Dedifferentiated amniotic fluid mesenchymal stem cell (primary cell): Measurements from ENCODE around the gene PSTPIP1.

Experiments used
- DNase-seq: peaks from one replicate; pipeline ENCODE4 v3.0.0-alpha.2; 2016; ENCODE audit errors: extremely low spot score

Gene PSTPIP1

DNA sequence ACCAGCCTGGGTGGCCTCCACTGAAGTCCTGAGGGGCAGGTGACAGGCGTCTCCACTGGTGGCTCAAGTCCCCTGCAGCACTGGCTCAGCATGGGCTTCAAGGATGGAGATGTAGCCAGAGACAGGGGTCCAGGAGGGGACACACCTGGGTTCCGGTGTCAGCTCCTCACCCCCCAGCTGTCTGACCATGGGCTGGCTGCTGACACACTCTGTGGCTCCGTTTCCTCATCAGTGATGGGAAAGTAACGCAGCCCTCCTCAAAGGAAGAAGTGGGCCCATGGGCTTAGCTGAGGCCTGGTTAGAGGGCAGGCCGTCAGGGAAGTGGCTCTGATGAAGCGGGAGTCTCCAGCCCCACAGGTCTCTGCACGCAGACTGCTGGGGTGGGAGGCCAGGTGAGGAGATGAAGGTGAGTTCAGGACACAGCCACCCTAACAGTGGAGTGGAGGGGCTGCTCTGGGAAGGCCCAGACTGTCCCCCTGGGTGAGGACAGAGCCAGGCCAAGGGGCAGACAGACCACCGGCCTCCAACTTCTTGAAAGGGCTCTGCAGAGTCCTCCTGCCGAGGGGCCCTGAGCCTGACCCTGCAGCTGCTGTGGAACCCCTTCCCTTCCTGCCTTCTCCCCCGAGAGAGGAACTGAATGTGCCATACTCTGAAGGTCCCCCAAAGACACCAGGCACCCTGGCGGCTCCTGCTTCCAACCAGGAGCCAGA lies 24.0 kb downstream of the PSTPIP1 start:
- no peak for DNase-seq

DNA sequence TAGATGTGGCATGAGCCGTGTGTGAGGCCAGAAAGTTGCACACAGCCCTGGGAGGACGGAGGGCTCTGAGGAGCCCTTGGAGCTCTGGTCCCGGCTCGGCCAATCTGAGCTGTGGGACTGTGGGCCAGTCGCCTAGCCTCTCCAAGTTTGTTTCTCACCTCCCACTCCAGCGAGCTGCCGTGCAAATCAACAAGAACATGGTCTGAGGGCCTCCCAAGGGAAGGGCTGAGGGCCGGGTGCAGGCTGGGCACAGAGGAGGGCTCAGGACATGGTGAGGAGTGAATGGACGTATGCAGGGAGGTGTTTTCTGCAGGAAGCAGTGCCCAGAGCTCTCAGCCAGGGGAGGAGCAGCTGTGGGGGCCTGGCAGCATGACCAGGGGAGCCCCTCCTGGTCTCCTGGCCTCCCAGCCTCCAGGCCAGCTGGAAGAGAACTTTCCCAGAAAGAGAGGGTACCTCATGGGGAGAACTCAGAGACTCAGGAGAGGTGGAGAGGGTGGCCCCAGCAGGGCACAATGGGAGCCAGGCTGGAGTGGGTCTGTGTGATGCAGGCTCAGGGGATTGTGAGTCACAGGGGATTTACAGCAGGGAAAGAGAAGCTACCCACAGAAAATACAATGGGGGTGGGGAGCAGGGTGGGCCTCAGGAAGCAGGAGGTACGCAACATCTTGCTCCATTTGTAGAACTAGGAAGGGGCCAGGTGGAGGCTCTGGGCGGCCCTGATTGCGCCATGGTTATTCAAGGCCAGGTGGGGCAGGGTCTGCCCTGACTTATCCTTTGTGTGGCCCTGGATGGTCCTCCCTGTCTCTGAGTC lies 24.8 kb downstream of the PSTPIP1 start:
- DNase-seq, result no peak

DNA sequence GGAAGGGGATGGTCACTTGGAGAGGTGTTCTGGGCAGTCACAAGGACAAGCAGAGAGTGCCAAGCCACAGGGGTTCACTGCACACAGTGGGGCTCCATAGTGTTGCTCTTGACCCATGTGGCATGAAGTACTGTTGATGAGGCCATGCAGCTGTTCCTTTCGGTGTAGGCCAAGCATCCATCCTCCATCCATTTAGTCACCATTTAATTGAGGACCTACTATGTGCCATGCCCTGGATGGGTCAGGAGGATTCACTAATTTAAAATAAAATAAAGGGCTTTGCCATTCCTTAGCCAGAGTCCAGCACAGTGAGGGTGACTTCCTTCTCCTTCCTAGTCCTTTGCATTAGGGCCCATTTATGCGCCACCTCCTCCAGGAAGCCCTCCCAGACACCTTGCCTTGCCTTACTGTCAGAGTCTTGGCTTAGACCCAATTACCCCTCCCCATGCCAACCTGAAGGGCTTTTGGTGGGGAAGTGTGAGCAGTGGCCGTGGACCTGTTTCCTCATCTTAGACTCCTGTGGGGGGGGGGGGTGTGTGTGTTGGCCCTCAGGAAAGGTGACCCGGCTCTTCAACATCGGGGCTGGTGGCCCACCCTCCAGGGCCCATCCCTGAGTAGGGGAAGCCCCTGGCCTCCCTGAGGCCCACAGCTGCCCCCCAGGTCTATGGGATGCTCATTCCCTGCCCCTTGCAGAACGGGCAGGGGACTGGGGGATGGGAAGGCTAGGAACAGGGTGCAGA lies 25.6 kb downstream of the PSTPIP1 start:
- no peak for DNase-seq

DNA sequence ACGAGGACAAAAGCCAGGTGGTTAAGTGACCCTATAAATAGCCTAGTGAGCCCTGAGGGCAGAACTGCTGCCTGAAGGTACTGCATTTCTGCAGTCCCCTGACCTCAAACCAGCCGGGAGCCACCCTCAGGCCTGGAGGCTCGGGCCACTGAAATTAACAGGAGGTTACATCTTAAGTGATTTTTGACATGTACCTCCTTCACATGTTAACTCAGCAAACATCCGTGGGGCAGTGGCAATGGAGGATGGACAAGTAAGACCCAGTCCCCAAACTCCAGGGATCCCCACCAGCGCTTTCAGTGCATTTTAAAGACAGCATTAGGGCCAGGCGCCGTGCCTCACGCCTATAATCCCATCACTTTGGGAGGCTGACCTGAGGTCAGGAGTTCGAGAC lies 26.2 kb downstream of the PSTPIP1 start:
- DNase-seq, result no peak

DNA sequence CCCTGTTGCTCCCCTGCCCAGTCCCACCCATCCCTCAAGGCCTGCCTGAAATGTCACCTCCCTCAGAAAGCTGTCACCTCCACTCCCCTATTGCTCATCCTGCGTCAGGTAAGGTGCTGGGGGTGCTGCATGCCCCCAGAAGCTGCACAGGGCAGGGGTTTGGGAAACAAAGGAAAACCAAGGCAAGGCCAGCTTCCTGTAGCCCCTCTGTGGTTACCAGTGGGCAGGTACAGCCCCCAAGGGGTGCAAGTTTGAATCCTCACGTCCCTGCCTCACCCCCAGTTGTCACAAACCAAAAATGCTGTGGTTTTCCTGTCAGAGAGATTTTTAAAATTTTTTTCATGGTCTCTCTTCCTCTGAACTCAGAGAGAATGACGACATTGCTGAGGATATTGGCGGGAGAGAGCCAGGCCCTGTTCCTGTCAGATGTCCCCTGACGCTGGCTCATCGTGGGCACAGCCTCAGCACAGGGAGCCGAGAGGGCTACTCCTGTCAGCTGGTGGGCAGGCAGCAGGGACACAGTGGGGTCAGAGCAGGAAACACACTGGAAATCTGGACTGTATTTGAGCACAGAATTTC lies 27.0 kb downstream of the PSTPIP1 start:
- peak; percentile 41 for DNase-seq

DNA sequence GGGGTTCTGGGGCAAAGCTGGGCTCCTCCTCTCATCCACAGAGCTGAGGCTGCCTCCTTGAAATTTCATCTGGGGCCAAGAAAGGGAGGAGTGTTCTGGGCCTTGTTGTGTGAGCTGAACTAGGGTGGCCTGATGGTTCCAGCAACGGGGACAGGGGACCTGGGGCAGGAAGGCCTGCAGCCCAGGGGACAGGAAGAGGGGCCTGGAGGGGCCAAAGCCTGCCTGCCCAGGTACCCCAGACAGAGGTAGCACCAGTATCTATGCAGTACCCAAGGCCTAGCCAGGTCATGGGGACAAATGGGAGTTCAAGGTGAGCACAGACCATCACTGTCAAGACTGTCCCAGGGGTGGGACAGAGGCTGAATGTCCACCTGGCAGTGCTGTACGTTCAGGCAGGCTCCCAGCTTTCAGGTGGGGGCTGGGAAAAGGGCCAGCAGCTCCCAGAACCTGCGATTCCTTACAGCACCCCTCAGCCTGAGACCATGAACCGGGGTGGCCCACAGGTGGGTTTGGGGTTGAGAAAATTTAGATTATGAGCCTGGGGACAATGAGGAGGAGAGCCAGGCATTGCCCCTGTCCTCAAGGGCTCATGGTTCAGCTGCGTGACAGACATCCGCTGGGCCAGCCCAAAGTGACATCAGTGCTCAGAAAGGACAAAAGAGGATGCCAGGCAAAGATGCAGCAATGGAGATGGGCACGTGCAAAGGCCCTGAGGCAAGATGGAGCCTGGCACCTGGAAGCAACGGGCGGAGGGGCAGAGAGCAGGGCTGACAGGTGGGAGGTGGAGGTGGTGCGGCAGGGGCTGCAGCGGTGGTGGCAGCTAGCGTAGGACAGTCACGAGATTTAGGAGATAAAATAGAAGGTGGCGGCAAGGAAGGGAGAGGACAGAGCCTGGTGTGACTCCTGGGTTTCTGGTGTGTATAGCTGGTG lies 28.0 kb downstream of the PSTPIP1 start:
- no peak for DNase-seq

DNA sequence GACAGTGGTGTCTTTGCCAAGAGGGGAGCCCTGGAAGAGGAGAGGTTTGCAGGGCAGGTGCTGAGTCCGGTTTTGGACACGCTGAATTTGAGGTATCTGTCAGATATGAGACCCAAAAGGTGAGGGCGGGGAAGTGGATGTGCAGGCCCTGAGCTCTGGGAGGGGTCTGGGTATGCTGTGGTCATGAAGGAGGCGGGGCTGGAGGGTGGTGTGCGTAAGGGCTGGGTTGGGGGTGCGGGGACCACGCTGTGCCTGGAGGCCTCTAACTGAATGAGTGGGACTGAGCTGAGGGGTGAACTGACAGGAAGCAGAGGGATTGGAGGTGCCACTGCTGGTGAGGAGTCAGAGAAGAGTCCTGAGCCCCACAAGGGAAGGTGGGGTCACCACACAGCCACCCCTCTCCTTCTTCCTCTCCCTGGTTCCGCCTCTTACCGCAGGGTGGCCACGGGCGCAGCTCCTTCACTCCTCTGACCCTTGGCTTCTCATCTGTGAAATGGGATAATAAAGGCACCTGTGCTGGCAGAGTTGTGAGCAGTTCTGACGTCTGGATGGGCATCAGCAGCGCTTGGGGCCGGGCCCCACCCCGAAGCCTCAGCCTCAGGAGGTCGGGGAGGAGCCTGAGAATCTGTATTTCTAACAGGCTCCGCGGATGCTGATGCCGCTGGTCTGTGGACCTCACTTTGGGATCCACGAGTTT lies 28.8 kb downstream of the PSTPIP1 start:
- no peak for DNase-seq

DNA sequence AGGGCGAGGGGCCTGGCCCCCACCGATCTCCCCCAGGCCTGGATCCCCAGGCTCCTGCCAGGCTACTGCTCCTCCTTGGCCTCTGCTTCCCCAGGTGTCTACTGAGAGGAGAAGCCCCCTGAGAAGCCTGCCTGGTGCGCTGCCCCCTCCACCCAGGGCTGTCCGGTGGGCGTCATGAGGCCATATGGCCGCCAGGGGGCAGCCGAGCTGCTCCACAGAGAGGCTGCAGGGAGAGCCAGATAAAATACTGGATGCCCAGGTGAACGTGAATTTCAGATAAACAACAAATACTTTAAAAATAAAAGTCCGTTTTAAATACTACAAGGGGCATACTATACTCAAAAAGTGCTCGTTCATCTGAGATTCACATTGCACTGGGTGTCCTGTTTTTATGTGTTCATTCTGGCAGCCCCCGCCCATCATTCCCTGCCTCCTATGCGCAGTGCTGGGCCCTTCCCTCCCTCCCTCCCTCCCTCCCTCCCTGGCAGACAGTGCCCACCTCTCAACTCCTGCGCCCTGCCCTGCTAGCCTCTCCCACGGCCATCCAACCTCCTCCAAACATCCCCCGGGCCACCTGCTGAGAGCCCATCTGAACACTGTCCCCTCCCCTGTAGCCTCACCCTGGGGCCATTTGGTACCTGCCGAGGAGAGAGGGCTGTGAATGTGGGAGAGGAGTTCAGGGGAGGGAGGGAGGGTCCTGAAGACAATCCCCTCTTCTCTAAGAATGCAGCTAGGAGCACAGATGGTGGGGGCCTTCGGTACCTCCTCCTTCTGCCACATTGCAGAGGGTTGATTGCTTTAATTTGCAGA lies 29.6 kb downstream of the PSTPIP1 start:
- DNase-seq, result no peak

DNA sequence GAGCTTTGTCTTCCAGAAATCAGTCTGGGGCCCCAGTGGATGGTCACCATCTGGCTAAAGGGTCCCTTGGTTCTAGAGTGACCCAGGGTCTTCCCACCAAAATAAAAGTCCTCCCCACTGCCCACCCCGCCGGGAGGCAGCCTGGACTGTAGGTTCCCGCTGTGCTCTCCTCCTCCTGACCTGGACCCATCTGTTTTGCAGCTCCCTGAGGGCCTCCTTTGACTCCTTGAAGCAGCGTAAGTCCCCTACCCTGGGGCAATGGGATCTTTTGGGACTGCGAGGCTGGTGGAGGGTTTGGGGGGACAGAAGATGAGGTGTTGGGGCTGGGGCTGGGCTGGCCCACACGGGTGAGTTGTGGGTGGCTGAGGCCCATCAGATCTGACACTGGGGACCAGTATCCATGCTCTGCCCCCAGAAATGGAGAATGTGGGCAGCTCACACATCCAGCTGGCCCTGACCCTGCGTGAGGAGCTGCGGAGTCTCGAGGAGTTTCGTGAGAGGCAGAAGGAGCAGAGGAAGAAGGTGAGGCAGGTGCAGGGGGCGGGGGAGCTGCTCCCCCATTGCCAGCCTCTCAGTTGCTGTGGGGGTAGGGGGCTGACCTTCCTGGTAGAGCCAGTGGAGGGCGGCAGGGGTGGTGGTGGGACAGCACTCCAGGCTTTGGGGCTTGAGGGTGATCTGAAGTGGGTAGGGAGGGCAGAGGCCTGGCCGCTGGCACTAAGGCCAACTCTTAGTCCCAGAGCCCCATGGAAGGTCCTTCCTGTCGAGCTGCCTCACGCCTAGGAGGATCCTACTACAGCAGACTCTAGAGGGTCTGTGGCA lies 30.4 kb downstream of the PSTPIP1 start:
- no peak for DNase-seq

DNA sequence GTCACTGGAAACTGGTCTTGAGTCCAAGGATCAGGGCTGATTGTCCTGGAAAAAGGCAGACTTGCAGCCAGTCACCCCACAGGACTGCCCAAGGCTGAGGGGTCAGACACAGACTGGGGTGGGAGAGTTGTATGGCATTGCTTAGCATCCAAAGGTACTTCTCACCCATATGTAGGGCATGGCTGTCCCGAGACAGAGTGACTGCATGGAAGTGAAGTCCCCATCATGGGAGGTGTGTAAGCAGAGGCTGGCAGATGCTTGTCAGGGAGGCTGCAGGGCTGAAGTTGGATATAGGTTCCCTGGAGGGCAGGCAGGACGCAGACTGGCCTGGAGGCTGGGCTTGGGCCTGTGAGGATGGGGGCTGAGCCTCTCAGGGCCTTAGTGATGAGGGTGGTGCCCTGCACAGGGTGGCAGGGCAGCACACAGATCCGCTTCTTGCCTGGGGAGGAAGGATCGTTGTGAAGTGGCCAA lies 31.1 kb downstream of the PSTPIP1 start:
- no peak for DNase-seq

DNA sequence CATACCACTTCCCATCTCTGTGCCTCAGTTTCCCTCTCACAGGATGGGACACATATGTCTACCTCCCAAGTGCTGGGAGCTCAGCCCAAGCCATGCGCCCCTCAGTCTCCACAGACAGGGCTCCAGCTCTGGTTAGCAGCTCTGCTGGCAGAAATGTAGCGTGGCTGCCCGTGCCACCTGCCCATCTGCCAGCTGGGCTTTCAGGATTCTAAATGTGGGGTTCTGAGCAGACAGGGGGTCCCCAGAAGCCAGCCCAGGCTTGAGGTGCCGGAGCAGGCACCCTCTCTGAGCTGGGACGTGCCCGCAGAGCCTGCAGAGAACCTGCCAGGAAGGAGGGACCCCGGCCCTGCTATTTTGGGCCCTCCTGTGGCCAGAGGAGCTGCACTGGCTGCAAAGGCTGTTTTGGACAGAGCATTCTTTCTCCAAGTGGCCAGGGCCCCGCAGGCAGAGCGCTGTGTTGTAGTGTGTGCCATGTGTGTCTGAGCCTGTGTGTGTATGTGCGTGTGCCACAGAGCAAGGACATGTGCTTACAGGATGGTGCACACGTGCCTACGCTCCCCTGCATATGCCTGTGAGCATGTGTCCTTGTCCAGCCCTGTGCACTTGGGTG lies 31.7 kb downstream of the PSTPIP1 start:
- DNase-seq, result no peak

DNA sequence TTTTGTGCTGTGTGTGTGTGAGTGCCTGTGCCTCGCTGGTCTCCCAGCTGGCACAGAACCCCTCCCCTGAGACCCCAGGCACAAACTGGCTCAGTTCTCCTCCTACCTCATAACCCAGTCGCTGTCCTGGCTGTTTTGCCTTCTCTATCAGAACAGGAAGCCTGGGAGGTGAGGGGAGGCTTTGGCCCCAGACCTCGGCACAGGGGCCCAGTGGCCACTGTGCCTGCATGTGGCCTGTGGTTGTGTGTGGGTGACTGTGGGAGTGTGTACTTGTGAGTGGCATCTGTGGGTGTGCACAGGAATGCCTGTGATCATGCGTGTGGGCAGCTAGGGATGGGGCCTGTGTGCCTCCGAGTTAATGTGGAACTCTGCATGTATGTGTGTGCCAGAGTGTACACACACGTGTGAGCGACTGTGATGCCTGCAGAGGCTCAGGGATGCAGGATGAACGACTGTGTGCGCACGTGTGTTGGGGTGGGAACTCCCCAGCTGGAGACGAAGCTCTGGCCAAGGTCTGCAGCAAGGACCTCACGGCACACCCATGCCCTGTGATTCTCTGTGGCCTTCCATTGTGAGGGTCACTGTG lies 32.3 kb downstream of the PSTPIP1 start:
- DNase-seq, result no peak

DNA sequence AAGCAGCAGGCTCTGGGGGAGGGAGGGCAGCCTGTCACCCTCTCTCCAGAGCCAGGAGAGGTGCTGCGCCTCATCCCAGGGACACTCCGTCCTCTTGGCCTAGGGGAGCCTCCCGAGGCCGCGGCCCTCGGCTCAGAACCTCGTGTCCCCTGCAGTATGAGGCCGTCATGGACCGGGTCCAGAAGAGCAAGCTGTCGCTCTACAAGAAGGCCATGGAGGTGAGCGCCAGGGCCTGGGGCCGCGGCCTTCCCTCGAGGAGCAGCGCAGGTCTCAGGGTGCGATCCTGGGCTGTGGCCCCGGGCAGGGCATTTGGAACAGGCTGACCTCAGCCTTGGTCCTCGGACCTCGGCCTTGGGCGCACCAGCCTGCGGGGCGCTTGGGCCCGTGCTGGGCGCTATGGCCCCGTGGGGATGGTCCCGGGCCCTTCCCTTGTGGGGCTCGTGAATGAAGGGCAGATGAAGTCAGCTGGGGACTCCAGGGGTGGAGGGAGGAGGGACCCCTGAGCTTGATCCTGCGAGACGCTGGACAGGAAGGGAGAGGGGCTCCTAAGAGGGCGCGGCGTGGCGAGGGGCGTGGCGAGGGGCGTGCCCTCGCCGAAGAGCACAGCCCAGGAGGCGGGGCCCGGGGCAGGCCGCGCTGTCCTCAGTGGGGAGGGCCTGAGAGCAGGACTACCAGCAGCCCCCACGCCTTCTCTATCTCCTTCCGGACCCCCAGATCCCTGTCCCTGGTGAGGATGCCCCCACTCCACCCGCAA lies 32.9 kb downstream of the PSTPIP1 start:
- no peak for DNase-seq

DNA sequence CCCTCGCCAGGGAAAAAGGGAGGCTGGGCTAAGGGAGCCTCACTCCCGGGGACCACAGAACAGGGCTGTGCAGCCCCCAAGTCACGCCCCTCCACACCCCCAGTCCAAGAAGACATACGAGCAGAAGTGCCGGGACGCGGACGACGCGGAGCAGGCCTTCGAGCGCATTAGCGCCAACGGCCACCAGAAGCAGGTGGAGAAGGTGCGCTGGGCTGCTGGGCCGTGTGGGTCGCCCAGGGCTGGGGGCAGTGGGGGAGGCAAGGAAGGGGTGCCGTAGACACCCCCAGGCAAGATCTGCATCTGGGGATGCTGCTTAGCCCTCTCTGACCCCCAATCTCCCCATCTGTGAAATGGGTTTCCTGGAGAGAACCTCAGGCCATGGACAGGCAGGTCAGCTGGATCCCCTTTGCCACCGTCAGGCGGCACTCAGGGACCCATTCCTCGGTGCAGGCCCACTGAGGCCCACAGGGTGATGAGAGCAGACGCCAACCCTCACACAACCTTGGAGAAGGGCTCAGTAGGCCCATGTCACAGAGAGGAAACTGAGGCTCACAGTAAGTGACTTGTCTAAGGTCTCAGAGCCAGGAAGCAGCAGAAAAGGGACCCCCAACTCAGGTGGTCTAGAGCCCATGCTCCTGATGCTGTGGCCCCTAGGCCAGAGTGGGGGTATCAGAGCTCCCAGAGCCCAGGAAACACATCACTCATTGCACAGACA lies 33.7 kb downstream of the PSTPIP1 start:
- DNase-seq, result no peak

DNA sequence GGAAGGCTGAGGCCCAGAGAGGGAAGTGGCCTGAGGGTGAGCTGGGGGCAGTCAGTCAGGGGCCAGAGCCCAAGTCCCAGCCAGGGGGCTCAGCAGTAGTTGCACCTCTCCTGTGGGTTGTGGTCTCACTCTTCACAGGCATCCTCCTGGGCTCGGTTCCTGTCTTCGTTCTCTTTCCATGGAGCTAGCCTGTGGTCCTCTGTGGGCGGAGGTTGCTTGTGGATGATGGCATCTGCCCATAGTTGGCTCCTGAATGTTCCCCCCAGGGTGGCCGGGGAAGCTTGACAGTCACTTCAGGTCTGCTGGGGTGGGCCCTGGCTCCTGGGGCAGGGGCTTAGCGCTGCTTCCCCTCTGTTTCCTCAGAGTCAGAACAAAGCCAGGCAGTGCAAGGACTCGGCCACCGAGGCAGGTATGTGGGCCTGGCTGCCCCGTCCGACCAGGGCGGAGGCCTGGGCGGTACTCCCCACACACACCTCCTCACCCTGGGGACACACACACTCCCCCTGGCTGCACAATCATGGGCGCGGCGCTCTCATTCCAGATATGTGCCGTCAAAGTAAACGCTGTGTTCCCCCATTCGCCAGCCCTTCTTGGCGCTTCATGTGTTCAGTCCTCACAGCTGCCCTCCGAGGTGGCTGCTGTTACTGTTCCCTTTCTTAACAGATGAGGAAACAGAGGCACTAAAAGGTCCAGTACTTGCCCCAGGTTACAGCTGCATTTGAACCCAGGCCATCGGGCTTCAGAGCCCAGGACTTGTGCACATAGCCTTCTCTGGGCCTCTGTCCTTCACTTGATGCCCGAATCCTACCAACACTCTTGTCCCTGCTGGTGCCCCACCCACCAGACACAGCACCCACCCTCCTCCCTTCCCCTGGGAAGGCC lies 34.5 kb downstream of the PSTPIP1 start:
- DNase-seq, result no peak
